HG03432 (cell line): ENCODE results near the gene TLX2.

ENCODE experiments used
- ATAC-seq: cut with Tn5 transposase; IDR thresholded peaks from one replicate; pipeline ENCODE4 v1.9.1; 2021; ENCODE audit warnings: mild to moderate bottlenecking, moderate library complexity; ENCODE audit not compliant: unreplicated experiment

The TLX2 gene

GRCh38 chr2:74530239-74531187 is 16.3 kb downstream of the TLX2 start:
- ATAC-seq: peak; percentile 29

DNA sequence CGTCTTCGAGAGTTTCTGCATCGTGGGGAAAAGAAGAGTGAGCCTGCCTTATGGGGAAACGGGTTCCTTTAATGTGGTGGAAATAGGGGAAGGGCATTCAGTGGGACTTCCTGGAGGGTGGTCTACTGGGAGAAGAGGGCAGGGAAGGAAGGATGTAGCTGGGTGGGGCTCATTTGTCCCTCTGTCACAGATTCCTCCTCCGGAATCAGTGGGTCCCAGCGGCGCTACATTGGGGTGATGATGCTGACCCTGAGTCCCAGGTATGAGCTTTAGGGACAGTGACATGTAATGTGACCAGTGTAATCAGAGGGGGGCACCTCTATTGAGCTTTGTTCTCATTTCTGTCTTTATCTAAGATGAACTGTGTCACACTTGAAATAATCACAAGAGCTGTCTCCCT is 17.4 kb downstream of the TLX2 start:
- no peak for ATAC-seq

DNA sequence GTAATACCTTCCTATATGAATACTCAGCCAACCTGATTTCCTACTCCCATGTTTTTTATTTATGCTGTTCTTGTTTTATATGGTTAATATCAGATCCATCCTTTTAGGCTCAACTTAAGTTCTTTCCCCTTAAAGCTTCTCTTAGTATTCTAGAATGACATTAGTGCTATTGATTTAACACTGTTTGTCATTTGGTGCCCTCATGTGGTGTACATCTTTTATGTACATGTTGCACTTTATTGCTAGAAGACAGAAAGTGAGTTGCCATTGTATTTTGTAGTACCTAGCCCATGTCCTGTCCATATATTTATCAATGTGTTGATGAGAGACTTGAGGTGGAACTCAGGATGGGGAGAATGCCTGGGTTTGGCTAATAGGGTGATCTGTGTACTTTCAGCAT is 18.0 kb downstream of the TLX2 start:
- no peak for ATAC-seq

- ATAC-seq: no peak
Measured at GRCh38 chr2:74533464-74533863, 19.2 kb downstream of the TLX2 start.

- ATAC-seq: no peak
Measured at GRCh38 chr2:74534411-74534810, 20.2 kb downstream of the TLX2 start.

DNA sequence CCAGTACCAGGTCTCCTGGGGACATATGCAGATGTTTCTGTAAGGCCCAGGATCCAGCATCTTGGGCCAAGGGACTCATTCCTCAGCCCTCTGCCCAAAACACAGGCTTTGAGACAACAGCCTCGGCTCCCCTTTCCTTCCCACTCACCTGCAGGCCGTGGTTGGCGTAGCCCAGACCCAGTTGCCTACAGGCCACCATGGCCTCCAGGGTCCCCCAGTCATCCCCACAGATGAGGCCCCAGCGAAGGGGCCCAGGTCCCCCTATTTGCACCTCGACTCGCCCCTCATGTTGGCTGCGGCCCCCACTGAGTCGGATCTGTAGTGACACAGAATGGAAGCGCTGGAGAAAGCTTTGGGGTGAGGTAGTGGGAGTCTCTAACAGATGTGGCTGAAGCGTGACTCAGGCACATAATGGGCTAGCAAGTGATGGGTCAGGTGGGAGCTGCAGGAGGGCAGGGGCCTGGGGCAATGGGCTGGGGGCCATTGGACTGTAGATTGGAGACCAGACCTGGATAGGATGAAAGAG is 21.3 kb downstream of the TLX2 start:
- ATAC-seq: no peak

GRCh38 chr2:74536166-74536950 is 22.1 kb downstream of the TLX2 start:
- ATAC-seq: no peak

- ATAC-seq: no peak
Measured at GRCh38 chr2:74537140-74537539, 22.9 kb downstream of the TLX2 start.

GRCh38 chr2:74538881-74539339 is 24.7 kb downstream of the TLX2 start:
- ATAC-seq: peak; percentile 54

- ATAC-seq: no peak
Measured at GRCh38 chr2:74540291-74540690, 26.0 kb downstream of the TLX2 start.

DNA sequence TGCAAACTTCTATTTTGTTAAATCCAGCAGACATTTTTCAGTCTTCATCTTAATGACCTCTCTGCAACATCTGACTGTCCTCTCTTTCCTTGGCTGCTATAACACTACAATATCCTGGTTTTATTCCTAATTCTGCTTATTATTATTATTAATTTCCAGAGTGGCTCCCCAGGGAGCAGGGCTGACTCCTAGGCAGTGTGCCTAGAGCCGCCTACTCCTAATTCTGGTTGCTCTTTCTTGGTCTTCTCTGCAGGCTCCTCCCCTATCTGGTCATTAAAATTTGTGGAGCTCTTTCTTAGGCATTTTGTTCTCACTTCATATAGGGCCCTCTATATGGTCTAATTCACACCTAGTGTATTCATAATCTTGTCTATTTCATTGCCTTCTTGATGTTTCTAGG is 28.7 kb downstream of the TLX2 start:
- ATAC-seq: no peak

GRCh38 chr2:74544634-74545033 is 30.4 kb downstream of the TLX2 start:
- ATAC-seq: no peak

- no peak for ATAC-seq
Measured at GRCh38 chr2:74546004-74546403, 31.8 kb downstream of the TLX2 start.

DNA sequence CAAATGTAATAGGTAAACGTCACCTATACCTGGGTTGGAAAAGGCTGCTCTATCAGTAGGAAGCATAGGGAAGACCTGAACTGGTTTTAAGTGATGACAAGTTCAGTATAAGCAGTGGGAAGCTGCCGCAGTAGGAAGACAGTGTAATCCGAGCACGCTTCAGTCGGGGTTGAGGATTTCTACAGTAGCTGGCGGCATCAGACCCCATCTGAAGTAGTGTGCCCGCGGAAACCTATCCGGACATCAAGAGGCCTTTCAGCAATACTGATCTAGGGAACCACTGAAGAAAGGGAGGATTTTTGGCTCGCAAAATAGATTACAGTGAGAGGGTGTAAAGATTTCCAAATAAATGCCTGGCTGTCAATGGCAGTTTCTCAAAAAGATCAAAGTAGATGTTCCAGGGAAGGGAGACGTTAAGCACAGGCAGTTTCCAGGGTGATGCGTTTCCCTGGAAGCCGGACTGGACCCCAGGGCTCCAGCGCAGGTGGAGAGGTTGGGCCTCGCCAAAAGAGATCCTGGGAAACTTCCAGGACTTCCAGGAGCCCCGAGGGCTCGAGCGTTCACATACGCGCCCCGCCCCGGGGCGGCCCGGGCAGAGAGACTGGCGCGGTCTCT is 34.1 kb downstream of the TLX2 start:
- ATAC-seq: no peak

DNA sequence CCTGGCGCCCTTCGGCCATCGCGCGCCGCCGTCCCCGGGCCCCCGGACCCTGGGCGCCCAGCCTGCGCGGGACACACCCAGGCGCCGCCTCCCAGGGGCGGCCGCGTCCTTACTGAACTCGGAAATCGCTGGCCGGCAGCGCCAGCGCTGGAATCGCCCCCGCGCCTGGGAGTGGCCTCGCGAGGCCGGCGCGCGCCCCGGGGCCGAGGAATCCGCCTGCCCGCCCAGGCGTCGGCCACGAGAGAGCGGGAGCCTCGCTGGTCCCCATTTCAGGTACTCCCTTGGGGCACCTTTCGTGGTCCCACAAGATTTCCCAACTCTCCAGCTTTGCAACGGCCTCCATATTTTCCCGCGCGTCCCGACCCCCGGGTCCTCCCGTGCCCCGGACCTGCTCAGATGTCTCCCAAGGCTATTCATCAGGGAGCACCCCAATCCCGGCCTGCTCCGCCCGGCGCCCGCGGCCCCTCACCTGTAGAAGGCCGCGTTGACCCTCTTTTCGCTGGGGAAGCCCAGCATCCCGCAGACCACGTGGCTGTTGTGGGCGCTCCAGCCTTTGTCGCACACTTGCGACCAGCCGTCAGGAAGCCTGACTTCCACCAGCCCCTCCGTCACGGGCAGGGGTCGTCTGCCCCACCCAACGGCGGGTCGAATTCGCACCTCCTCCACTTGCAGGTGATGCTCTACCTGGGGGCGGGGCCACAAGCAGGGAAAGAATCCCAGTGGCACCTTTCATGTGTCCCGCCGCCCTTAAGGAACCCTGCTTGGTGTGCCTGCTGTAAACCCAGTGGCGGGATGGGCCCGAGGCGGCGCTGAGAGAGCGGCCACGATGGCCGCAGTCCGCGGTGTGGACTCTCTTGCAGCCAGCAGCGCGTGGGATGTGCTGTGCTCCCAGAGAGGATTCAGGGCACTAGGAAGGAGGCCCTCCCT is 34.9 kb downstream of the TLX2 start:
- peak; percentile 34 for ATAC-seq

DNA sequence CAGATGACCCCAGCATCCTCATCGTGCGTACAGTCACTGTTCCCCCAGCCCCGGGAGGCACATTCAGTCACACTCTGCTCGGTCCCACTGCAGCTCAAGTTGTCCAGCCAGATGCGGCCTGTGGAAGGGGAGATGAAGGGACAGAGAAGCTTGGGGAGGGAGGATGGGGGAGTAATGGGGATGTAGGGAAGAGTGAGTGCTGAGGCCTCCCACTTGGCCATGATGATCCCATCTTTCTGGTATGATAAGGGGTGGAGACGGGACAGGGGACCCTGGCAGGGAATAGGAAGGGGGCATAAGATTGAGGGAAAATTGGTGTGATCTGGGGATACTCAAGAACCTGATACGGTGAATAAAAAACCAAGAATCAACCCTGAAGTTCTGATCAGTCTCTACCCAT is 36.0 kb downstream of the TLX2 start:
- no peak for ATAC-seq

- no peak for ATAC-seq
Measured at GRCh38 chr2:74551530-74551929, 37.3 kb downstream of the TLX2 start.

DNA sequence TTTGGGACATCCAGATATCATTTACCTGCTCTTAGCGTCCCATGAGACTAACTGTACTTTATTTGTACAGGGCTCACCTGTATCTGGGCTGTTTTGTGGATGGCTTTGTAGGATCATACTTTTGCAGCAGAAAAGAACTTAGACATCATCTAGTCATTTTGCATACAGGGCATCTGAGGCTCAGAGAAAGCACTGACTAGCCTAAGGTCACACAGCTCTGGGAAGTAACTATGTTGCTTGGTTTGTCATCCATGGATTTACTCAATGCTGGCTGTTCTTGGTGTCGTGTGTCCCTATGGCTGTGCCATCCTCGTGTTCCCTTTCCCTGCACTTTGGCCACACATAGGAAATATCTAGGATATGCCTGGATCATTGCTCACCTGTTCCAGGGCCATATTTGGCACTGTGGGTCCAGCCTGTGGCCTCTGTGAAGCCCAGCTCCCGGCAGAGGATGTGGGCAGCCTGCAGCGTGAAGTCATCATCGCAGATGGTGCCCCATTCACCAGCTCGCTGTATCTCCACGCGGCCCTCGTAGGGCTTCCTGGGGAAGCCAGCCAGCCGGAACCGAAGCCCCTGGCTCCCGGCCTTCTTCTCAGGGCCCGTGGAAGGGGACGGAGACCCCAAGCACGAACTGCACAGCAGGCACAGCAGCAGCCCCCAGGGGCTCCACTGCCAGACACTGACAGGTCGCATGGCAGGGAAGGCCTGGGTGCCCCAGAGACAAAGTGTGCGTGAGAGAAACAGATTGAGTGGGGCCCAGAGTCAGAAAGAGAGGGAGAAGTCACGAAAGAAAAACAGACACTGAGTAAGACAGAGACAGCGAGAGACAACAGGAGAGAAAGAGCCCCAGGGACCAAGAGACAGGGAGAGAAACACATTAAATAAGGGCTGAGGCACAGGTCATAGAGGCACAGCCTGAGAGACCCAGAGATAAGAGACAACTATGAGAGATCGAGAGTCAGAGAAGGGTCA is 38.0 kb downstream of the TLX2 start:
- peak; percentile 26 for ATAC-seq
